Hindlimb muscle (tissue), 1 donor: ENCODE data around the gene SRRD. TPM values are rescaled to one million over a fixed set of nuclear protein-coding genes. Genes with fewer than 3 reads are reported as not detected.
"Not testable (repeated sequence)": the region's sequence is repeated elsewhere in the genome, so short reads cannot be mapped to it uniquely, and the experiment has no call there.

Source experiments
- DNase-seq: peaks from one replicate; pipeline ENCODE4 v3.0.0-alpha.2; 2013
- polyA plus RNA-seq: library from polyadenylated mRNA; unstranded; fragments of 120-200 nt; gene quantifications from one replicate; pipeline ENCODE4 v1.2.1, GENCODE V29; 2013; ENCODE audit not compliant: insufficient read length

The SRRD gene
- polyA plus RNA-seq, 1 donor: 21.5 TPM

GRCh38 chr22:26524870-26525269, 41.2 kb downstream of the SRRD start:
- no peak for DNase-seq

DNA sequence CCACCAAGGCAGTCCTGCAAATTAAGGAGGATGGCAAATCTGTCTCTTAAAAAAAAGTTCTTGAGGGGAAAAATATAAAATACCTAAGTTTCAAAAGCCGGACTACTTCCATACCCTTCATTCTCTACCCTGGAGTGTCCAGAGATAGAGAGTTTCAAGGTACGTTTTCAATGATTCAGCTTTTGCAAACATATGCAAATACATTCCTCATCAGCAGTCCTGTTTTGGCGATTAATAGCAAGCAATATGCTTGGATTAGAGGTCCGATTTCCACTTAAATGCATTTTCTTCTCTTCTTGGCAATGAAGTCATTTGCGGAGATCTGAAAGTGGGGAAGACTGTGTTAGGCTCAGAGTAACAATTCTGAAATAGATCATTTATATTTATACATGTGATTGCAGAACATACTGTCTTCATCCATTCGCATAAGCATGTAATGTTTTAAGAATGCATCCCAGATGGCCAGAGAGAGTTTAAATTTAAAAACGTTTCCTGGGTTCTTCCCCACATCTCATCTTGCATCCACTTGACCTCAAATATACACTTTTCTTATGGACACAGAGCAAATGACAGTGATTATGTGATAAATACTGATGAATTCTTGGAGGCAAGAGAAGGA, 42.4 kb downstream of the SRRD start:
- DNase-seq: no peak

- no peak for DNase-seq
Measured at GRCh38 chr22:26527167-26527566, 43.5 kb downstream of the SRRD start.

- no peak for DNase-seq
Measured at GRCh38 chr22:26527574-26528465, 44.1 kb downstream of the SRRD start.

GRCh38 chr22:26528518-26528917, 44.8 kb downstream of the SRRD start:
- DNase-seq: not testable (repeated sequence)

- DNase-seq: no peak
Measured at GRCh38 chr22:26529345-26529744, 45.7 kb downstream of the SRRD start.

- DNase-seq: no peak
Measured at GRCh38 chr22:26534171-26534855, 50.6 kb downstream of the SRRD start.

- no peak for DNase-seq
Measured at GRCh38 chr22:26534874-26535602, 51.4 kb downstream of the SRRD start.

- no peak for DNase-seq
Measured at GRCh38 chr22:26535603-26535908, 51.9 kb downstream of the SRRD start.

DNA sequence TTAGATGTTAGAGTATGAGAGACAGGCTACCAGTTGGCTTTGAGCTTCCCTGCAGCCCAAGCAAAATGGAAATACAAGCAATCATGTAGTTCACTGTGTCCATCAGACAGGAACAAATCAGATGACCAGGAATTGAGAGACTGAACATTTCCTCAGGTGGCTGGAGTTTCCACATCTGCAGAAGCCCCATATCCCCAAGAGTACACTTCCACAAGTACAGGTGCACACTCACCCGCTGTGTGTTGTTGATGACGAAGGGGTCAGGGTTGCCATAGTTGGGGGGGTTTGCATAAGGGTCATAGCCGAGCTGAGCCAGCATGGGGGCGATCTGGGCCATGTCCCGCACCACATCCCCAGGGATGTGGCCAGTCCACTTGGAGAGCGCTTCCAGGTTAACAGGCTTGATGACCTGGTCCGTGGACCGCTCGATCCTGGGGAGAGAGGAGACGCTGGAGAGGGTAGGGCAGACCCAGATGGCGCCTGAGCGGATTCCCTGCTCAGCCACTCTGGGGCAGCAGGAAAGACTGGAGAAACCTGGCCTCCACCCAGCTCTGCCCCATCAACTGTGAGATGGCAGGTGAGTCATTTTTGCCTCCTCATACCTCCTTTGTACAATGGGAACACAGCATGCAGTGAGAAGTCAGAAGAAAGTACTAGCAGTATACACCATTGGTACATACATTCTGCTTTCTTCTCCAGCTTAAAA, 52.5 kb downstream of the SRRD start:
- no peak for DNase-seq

- DNase-seq: no peak
Measured at GRCh38 chr22:26536762-26537134, 53.1 kb downstream of the SRRD start.

- no peak for DNase-seq
Measured at GRCh38 chr22:26540119-26540518, 56.4 kb downstream of the SRRD start.

DNA sequence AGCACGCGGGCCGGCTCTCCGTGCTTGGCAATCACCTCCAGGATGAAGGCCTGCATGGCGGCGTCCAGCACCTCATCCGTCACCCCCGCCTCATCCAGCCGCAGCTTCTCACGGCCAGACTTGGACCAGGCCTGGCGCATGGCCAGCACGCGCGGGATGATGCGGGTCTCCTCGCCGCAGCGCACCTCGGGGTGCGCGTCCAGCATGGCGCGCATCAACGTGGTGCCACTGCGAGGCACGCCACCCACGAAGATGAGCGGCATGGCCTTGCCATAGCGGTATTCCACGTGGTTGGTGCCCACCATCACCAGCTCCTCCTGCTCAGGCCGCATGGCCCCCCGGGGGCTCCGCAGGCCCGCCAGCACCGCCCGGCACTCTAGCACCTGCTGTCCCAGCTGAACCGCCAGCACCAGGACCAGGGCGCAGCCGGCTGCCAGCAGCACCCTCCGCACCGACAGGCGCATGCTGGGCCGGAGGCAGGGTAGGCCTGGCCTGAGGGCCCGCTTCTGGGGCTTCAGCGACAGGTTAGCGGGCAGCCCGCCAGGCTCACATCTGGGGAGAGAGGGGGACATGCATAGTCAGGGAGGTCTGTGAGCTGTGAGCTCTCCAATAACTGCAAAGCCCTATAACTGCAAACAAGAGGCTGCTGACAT, 57.6 kb downstream of the SRRD start:
- no peak for DNase-seq

- DNase-seq: no peak
Measured at GRCh38 chr22:26542831-26543230, 59.2 kb downstream of the SRRD start.

Other genes starting within 250 kb of the SRRD start
- 0.57 TPM for gene ASPHD2, start 54.6 kb upstream of the SRRD start, polyA plus RNA-seq
- gene HPS4, start 94 bp upstream of the SRRD start, polyA plus RNA-seq: 18.0 TPM
- 23.1 TPM for gene TFIP11, start 28.6 kb downstream of the SRRD start, polyA plus RNA-seq
- 7.2 TPM for gene TPST2, start 106.3 kb downstream of the SRRD start, polyA plus RNA-seq
- gene CRYBB1, start 134.2 kb downstream of the SRRD start, polyA plus RNA-seq: 1.1 TPM
- not detected for gene CRYBA4, start 138.1 kb downstream of the SRRD start, polyA plus RNA-seq
- 0.13 TPM for gene MIAT, start 173.7 kb downstream of the SRRD start, polyA plus RNA-seq